HFF-Myc (cell line): Measurements from ENCODE around the gene YPEL3.
A peak's percentile ranks its signal among the peaks of the same experiment; 100 is the strongest.

Experiments
- DNase-seq: peaks from one replicate; pipeline ENCODE4 v3.0.0-alpha.2; 2011; ENCODE audit warnings: low read depth; ENCODE audit errors: extremely low read depth
- H3K4me3 ChIP-seq: replicated peaks from 2 replicates; pipeline ENCODE4 v1.5.1; 2011; ENCODE audit warnings: low read depth, mild to moderate bottlenecking, control low read depth, low read length
- TF ChIP-seq, protein P1 (sequence below): IDR thresholded peaks from 2 replicates; pipeline ENCODE4 v1.5.1; 2012; ENCODE audit warnings: mild to moderate bottlenecking, low read depth, low read length, control low read depth; ENCODE audit errors: missing control alignments

YPEL3 gene

DNA sequence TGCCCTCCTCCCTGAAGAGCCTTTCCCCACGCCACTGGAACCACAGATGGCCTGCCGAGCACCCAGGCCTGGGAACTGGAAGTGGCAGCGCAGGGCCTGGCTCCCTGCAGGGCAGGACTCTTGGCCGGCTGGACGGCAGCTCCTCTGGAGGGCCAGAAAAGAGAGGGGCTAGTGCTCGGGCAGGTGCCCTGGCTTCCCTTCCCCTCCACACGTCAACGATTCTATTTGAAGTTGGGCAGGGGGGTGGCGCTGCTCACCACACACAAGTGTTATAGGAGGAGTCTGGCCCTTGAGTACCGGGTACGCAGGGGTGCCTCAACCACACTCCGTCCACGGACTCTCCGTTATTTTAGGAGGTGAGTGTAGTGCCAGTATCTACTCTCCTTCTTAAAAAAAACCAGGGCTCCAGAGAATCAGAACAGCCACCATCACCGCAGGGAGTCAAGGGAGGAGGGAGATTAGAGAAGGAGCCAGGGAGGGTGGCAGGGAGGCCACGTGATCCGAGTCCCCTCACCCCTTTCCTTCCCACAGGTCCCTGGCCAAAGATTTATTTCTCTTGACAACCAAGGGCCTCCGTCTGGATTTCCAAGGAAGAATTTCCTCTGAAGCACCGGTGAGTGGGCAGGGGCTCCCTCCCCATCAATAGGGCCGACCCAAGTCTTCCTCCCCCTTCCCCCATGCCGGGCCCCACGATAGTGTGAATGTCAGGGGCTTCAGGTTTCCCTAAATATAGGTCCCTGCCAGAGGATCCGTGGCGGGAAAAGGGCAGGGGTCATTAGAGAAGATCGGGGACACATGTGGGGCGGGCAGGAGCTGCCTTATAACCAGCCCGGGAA, 31.9 kb downstream of the YPEL3 start:
- H3K4me3 ChIP-seq = peak overlapping the region; percentile 96
- TF ChIP-seq, protein P1, sequence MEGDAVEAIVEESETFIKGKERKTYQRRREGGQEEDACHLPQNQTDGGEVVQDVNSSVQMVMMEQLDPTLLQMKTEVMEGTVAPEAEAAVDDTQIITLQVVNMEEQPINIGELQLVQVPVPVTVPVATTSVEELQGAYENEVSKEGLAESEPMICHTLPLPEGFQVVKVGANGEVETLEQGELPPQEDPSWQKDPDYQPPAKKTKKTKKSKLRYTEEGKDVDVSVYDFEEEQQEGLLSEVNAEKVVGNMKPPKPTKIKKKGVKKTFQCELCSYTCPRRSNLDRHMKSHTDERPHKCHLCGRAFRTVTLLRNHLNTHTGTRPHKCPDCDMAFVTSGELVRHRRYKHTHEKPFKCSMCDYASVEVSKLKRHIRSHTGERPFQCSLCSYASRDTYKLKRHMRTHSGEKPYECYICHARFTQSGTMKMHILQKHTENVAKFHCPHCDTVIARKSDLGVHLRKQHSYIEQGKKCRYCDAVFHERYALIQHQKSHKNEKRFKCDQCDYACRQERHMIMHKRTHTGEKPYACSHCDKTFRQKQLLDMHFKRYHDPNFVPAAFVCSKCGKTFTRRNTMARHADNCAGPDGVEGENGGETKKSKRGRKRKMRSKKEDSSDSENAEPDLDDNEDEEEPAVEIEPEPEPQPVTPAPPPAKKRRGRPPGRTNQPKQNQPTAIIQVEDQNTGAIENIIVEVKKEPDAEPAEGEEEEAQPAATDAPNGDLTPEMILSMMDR = no peak
- no peak for DNase-seq

DNA sequence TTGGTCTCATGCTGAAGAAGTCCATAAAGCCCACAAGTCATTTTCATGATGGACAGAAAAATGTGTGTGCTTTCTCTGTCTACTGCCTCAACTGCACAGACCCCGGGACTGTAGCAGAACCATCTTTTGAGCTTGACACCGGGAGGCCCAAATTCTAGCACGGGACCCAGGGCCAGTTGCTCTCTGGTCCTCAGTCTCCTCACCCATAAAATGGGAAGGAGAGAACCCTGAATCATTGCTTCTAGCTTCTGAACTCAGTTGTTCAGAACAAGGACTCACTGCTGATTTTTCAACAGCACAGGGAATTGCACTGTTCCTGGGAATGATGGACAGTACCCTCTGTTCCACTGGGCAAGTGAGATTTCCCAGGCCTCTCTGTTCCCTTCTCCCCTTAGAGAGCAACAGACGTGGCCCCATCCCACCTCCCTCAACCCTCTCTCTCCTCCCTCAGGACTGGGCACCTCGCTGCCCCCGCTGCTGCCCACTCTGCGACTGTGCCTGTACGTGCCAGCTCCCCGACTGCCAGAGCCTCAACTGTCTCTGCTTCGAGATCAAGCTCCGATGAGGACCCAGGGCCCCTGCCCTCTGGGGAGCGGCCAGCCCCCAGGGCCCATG, 32.6 kb downstream of the YPEL3 start:
- DNase-seq = no peak

DNA sequence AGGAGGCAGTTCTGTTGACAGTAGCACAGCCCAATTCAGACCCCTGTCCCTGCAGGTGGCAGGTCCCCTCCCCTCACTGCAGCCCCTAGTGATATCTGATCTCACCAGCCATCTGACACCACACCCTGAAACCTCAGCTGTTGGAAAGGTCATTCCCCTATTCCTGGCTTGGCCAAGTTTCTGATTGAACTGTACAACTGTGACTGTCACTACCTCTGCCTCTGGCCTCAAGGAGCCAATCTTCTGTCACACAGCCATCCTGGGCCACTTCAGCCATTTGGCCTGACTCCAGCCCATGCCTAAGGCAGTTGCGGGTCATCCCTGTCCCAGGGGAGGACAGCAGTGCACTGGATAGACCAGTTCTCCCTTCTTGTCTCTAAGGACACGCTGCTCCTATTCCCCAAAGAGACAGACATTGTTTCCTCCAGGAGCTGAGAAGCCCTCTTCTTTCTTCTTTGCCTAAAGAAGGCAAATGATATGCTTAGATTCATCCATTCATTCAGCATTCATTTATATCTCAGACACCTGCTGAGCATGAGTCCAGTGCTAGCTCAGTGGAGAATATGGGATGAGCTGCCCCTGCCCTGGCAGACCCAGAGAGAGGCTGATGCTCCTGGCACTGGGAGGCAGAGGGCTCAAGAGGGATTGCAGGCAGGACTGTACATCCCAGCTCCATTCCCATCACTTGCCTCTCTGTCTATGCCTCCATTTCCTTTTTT, 35.0 kb downstream of the YPEL3 start:
- H3K4me3 ChIP-seq = no peak overlapping the region
- TF ChIP-seq, protein P1 = no peak
- no peak for DNase-seq

More for the DNA sequence above, 32.6 kb downstream of the YPEL3 start:
- H3K4me3 ChIP-seq = peak overlapping the region; percentile 96
- TF ChIP-seq, protein P1 = no peak

DNA sequence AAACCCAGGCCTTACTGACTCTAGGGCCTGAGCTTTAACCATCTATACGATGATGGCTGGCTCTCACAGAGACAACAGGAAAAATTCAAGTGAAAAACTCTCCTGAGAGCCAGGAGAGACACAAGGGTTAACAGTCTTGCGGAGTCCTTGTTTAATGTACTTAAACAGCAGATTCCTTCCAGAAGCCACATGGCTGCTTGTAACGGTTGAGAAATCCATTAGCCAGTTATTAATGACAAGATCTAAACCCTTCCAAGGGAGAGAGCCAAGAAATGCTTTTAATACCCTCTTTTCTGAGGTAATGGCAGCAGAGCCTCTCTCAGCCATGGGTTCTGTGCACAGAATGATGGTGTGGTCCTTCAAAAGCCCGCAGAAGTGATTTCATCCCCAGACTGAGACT, 35.7 kb downstream of the YPEL3 start:
- no peak overlapping the region for H3K4me3 ChIP-seq
- no peak for DNase-seq
- TF ChIP-seq, protein P1 = no peak

DNA sequence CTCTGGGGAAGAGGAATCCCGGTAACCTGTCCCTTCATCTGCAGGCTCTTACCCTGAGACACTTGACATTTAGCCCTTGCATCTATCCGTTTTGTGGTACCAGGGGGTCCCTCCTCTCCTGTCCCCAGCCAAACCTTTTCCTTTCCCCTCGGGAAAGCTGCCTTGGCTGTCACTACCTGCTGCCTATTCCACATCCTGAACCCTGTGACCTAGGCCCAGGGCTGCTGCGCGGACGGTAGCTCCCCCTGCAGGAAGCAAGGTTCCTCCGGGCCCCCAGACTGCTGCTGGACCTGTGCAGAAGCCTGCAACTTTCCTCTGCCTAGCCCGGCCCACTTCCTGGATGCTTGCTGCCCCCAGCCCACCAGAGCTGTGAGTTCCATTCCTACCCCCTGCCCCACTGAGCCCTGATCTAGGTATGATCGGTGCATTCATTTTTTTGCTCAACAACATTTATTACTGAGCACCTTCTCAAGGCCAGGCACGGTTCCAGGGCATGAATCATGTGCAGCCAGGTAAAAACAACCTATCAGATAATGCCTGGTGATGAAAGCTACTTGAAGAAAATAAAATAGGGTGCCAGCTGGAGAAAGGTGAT, 41.0 kb downstream of the YPEL3 start:
- TF ChIP-seq, protein P1 = peak; percentile 77
- DNase-seq = no peak
- peak overlapping the region; percentile 92; the same call in 1 of the 2 replicates for H3K4me3 ChIP-seq

DNA sequence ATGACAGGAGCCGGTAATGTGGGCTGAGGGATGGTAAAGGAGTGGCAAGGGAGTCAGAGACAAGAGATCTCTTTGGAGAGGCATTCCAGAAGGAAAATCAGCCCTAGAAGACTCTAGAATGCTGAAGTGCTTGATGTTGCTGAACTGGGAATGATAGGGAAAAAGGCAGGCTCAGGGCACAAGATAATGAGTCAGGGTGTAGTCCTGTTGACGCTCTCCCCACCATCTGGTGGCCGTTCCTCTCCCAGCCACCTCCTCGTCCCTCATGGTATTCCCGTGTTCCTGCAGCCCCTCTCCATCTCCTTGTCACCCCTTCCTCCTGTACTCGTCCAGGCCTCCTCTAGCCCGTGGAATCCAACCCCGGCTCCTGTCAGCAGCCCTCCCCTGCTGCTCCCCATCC, 41.6 kb downstream of the YPEL3 start:
- TF ChIP-seq, protein P1 = no peak
- H3K4me3 ChIP-seq = peak overlapping the region; percentile 92; the same call in 1 of the 2 replicates
- no peak for DNase-seq
